ENCODE data around the gene MCU. TPM values are rescaled to one million over a fixed set of nuclear protein-coding genes. Genes with fewer than 3 reads are reported as not detected.

The MCU gene
- polyA plus RNA-seq, 1 of the 3 experiments (the other 2 are of a cell fraction), result 20.6 TPM

DNA sequence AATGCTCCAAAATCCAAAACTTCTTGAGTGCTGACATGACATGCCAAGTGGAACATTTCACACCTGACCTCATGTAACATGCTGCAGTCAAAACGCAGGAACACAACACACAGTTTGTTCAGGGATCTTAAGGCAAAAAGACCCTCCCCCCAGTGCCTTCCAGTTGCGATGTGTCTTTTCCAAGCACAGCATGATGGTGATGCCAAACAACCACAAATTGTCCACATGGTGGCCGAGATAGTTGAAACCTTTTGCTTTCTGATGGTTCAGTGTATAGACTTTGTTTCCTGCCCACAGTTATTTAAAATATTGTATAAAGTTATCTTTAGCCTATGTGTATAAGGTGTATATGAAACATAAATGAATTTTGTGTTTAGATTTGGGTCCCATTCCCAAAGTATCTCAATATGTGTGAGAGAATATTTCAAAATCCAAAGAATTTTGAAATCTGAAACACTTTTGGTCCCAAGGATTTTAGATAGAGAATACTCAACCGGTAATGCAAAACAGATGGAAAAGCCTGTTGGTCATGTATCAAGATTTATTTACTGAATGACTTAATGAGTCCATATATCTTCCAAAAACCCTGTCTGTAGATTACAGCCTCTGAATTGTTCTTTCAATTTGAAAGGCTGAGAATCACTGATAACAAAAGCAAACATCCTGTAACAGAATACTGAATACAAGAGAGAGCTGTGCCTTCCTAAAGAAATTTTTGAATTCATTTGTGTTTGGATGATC lies 108.2 kb downstream of the MCU start:
- Histone ChIP-seq H3F3A (replicated peaks; ENCODE audit: insufficient read depth) (peaks cover 25% of the 10 kb centered on the region), H3K36me3 (replicated peaks in 1 of 2; ENCODE audit: control insufficient read depth in 1 of 2, insufficient read depth in 2 of 2, low read length in 1 of 2) (no peaks in the 10 kb centered on the region), H3K27ac (ENCODE audit: low read depth in 2 of 2, low read length in 1 of 2) (peak overlapping the region; percentile 24 to 44; a peak in 3 of 4 replicates), H3K9me3 (no peaks in the 10 kb centered on the region), H3K4me3 (ENCODE audit: low read depth in 2 of 2, low read length in 1 of 2) (no peak overlapping the region), H3K4me2 (peak overlapping the region; percentile 52; the same call in 1 of the 2 replicates), H2AFZ (ENCODE audit: low read depth) (no peak overlapping the region), H4K20me1 (ENCODE audit: insufficient read depth) (no peaks in the 10 kb centered on the region), H3K27me3 (ENCODE audit: insufficient read depth) (no peaks in the 10 kb centered on the region), H3K79me2 (ENCODE audit: insufficient read depth) (peaks cover 22% of the 10 kb centered on the region), H3K4me1 (ENCODE audit: control insufficient read depth in 1 of 2, insufficient read depth in 2 of 2, low read depth in 1 of 2, low read length in 1 of 2) (peaks cover 6 to 9% of the 10 kb centered on the region in 2 experiments; a peak in 3 of 4 replicates), H3K9ac (no peak overlapping the region), H3K9me2 (no peaks in the 10 kb centered on the region)
- ChIA-PET POLR2A (no interaction called here), CTCF (no interaction called here)
- TF ChIP-seq FOXM1 (IDR thresholded peaks at IDR 0.05; ENCODE audit: low read depth) (no peak), NRF1 (IDR thresholded peaks at IDR 0.05; ENCODE audit: low read depth, low read length) (no peak), SMC3 (IDR thresholded peaks at IDR 0.05; ENCODE audit: low read depth, low read length) (no peak), ELF1 (IDR thresholded peaks at IDR 0.05) (no peak), GATA2 (CRISPR knock-in tag; IDR thresholded peaks at IDR 0.05) (peak; percentile 33; the same call in 1 of the 2 replicates), TAF1 (IDR thresholded peaks at IDR 0.05; ENCODE audit: borderline replicate concordance, low read depth, low read length) (no peak), POLR2AphosphoS5 (IDR thresholded peaks at IDR 0.05; ENCODE audit: low read depth, low read length) (peak; percentile 49), FOXJ3 (CRISPR knock-in tag; IDR thresholded peaks at IDR 0.05) (no peak), JUND (IDR thresholded peaks at IDR 0.05) (peak; percentile 32; the same call in 1 of the 2 replicates), RXRA (IDR thresholded peaks at IDR 0.05; ENCODE audit: borderline replicate concordance, low read depth) (no peak), TEAD4 (IDR thresholded peaks at IDR 0.05; ENCODE audit: borderline replicate concordance, insufficient read depth) (peak; percentile 49; the same call in 1 of the 2 replicates), RAD21 (IDR thresholded peaks at IDR 0.05; ENCODE audit: low read length) (no peak), TCF12 (IDR thresholded peaks at IDR 0.05) (peak; percentile 94), MXI1 (IDR thresholded peaks at IDR 0.05; ENCODE audit: low read depth, low read length) (no peak), MEF2A (IDR thresholded peaks at IDR 0.05; ENCODE audit: borderline replicate concordance, low read depth) (no peak), YY1 (IDR thresholded peaks at IDR 0.05; ENCODE audit: low read depth) (no peak), SIN3A (IDR thresholded peaks at IDR 0.05; ENCODE audit: borderline replicate concordance, low read depth, low read length) (no peak), CHD2 (IDR thresholded peaks at IDR 0.05; ENCODE audit: low read length, partially characterized antibody) (no peak), EP300 (IDR thresholded peaks at IDR 0.05; ENCODE audit: borderline replicate concordance in 1 of 2, low read depth in 1 of 2, low read length in 1 of 2) (peak; percentile 45 to 51; a peak in 3 of 4 replicates)
- TF ChIP-seq, protein P1, sequence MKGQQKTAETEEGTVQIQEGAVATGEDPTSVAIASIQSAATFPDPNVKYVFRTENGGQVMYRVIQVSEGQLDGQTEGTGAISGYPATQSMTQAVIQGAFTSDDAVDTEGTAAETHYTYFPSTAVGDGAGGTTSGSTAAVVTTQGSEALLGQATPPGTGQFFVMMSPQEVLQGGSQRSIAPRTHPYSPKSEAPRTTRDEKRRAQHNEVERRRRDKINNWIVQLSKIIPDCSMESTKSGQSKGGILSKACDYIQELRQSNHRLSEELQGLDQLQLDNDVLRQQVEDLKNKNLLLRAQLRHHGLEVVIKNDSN (IDR thresholded peaks at IDR 0.05; ENCODE audit: borderline replicate concordance, low read depth), result no peak
- TF ChIP-seq, protein P2, sequence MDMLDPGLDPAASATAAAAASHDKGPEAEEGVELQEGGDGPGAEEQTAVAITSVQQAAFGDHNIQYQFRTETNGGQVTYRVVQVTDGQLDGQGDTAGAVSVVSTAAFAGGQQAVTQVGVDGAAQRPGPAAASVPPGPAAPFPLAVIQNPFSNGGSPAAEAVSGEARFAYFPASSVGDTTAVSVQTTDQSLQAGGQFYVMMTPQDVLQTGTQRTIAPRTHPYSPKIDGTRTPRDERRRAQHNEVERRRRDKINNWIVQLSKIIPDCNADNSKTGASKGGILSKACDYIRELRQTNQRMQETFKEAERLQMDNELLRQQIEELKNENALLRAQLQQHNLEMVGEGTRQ (IDR thresholded peaks at IDR 0.05; ENCODE audit: borderline replicate concordance, low read depth, low read length), result no peak
- TF ChIP-seq, protein P3, sequence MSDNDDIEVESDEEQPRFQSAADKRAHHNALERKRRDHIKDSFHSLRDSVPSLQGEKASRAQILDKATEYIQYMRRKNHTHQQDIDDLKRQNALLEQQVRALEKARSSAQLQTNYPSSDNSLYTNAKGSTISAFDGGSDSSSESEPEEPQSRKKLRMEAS (IDR thresholded peaks at IDR 0.05; ENCODE audit: low read depth), result no peak
- TF ChIP-seq, protein P4, sequence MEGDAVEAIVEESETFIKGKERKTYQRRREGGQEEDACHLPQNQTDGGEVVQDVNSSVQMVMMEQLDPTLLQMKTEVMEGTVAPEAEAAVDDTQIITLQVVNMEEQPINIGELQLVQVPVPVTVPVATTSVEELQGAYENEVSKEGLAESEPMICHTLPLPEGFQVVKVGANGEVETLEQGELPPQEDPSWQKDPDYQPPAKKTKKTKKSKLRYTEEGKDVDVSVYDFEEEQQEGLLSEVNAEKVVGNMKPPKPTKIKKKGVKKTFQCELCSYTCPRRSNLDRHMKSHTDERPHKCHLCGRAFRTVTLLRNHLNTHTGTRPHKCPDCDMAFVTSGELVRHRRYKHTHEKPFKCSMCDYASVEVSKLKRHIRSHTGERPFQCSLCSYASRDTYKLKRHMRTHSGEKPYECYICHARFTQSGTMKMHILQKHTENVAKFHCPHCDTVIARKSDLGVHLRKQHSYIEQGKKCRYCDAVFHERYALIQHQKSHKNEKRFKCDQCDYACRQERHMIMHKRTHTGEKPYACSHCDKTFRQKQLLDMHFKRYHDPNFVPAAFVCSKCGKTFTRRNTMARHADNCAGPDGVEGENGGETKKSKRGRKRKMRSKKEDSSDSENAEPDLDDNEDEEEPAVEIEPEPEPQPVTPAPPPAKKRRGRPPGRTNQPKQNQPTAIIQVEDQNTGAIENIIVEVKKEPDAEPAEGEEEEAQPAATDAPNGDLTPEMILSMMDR (IDR thresholded peaks at IDR 0.05), result 0 out of 2 replicates have a peak, but pooled peaks have one; percentile 15
- TF ChIP-seq, protein P5, sequence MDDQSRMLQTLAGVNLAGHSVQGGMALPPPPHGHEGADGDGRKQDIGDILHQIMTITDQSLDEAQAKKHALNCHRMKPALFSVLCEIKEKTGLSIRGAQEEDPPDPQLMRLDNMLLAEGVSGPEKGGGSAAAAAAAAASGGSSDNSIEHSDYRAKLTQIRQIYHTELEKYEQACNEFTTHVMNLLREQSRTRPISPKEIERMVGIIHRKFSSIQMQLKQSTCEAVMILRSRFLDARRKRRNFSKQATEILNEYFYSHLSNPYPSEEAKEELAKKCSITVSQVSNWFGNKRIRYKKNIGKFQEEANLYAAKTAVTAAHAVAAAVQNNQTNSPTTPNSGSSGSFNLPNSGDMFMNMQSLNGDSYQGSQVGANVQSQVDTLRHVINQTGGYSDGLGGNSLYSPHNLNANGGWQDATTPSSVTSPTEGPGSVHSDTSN (IDR thresholded peaks at IDR 0.05), result peak; percentile 86
- TF ChIP-seq, protein P6, sequence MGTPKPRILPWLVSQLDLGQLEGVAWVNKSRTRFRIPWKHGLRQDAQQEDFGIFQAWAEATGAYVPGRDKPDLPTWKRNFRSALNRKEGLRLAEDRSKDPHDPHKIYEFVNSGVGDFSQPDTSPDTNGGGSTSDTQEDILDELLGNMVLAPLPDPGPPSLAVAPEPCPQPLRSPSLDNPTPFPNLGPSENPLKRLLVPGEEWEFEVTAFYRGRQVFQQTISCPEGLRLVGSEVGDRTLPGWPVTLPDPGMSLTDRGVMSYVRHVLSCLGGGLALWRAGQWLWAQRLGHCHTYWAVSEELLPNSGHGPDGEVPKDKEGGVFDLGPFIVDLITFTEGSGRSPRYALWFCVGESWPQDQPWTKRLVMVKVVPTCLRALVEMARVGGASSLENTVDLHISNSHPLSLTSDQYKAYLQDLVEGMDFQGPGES (IDR thresholded peaks at IDR 0.05; ENCODE audit: low read depth, low read length), result no peak
- DNase-seq, result peak; percentile 45
- WGBS (ENCODE audit: low lambda C conversion rate), result 34% methylated on average over 4 of the region's 4 CpGs

Data from SK-N-SH (cell line).